HG02870 (cell line): ENCODE results near the gene HLA-G.

Experiments used
- ATAC-seq: cut with Tn5 transposase; IDR thresholded peaks from one replicate; pipeline ENCODE4 v1.9.1; 2021; ENCODE audit warnings: mild to moderate bottlenecking, moderate library complexity; ENCODE audit not compliant: unreplicated experiment

The HLA-G gene

GRCh38 chr6:29816030-29816429, 11.6 kb upstream of the HLA-G start:
- ATAC-seq: no peak

- no peak for ATAC-seq
Measured at GRCh38 chr6:29818892-29819291, 8.7 kb upstream of the HLA-G start.

- ATAC-seq: no peak
Measured at GRCh38 chr6:29824144-29824543, 3.5 kb upstream of the HLA-G start.

DNA sequence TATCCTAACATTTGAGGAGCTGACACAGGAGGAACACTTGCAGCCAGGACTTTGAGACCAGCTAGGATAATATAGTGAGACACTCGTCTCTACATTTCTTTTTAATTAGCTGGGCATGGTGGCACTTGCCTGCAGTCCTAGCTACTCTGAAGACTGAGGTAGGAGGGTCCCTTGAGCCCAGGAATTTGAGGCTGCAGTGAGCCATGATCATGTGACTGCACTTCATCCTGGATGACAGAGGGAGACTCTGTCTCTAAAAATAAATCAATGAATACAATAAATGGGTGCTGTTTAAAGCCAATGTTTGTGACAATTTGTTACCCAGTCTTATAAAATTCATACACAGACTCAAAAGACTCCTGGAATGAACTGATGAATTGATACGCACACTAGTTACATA, 1.8 kb upstream of the HLA-G start:
- no peak for ATAC-seq

- ATAC-seq: no peak
Measured at GRCh38 chr6:29826271-29826670, 1.4 kb upstream of the HLA-G start.

DNA sequence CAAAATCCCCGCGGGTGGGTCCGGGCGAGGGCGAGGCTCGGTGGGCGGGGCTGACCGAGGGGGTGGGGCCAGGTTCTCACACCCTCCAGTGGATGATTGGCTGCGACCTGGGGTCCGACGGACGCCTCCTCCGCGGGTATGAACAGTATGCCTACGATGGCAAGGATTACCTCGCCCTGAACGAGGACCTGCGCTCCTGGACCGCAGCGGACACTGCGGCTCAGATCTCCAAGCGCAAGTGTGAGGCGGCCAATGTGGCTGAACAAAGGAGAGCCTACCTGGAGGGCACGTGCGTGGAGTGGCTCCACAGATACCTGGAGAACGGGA, 809 bp downstream of the HLA-G start:
- no peak for ATAC-seq

GRCh38 chr6:29829766-29830165, 2.1 kb downstream of the HLA-G start:
- no peak for ATAC-seq

DNA sequence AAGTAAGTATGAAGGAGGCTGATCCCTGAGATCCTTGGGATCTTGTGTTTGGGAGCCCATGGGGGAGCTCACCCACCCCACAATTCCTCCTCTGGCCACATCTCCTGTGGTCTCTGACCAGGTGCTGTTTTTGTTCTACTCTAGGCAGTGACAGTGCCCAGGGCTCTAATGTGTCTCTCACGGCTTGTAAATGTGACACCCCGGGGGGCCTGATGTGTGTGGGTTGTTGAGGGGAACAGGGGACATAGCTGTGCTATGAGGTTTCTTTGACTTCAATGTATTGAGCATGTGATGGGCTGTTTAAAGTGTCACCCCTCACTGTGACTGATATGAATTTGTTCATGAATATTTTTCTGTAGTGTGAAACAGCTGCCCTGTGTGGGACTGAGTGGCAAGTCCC, 2.8 kb downstream of the HLA-G start:
- no peak for ATAC-seq

DNA sequence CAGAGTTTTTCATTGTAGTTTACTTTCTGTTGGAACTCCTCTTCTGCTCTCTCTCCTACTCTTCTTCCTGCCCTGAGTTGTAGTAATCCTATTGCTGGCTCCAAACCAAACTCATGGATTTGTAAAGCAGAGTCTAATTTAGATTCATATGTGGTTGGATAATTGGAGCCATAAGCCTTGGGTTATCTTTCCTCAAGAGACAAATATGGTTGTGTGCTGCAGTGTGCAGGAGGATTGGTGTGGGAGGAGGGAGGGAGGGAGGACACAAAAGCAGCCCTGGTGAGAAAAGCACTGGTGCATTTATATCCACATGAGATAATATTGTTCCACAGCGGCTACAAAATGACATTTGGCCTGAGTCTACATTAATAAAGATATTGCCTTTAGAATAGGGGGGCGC, 4.2 kb downstream of the HLA-G start:
- no peak for ATAC-seq

GRCh38 chr6:29834564-29835436, 7.2 kb downstream of the HLA-G start:
- ATAC-seq: no peak

- no peak for ATAC-seq
Measured at GRCh38 chr6:29839917-29840316, 12.3 kb downstream of the HLA-G start.

DNA sequence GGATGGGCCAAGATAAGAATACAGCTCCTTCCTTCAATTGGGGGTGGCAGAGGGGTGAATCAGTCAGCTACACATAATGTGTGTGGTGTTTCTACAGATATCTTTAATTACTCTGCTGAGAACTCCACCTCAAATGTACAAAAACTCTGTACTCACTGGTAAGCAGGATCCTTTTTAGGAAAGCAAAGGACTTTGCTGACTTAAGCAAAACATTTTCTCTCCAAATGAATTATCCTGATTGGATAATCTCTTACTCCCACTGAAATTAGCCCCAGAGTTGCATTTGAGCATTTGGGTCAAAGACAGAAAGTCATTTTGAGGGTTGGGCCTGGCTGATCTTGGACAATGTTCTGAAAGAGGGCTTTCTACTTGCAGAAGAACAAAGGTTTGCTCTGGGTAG, 13.4 kb downstream of the HLA-G start:
- ATAC-seq: no peak

DNA sequence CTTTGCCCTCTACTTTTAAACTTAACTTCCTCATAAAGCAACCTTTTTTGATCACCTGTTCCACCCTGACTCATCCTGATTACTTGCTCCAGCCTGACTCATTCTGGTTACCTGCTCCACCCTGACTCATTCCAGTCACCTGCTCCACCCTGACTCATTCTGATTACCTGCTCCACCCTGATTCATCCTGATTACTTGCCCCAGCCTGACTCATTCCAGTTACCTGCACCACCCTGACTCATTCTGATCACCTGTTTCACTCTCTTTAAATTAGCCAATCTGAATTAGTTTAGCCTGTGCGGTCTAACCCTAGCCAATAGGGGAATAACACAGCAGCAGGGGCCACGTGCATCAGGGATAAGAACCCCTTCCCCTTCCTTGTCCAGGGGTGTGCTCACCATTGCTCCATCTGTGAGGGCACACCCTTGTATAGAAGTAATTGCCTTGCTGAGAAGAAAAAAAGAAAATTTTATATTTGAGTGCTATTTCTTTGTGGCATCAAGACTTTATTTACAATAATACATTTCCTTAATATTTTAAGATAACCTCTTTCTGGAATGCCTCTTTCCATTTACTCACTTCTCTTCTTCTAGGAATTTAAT, 17.9 kb downstream of the HLA-G start:
- no peak for ATAC-seq

- ATAC-seq: no peak
Measured at GRCh38 chr6:29847871-29848630, 20.4 kb downstream of the HLA-G start.

GRCh38 chr6:29850011-29850553, 22.5 kb downstream of the HLA-G start:
- ATAC-seq: no peak

DNA sequence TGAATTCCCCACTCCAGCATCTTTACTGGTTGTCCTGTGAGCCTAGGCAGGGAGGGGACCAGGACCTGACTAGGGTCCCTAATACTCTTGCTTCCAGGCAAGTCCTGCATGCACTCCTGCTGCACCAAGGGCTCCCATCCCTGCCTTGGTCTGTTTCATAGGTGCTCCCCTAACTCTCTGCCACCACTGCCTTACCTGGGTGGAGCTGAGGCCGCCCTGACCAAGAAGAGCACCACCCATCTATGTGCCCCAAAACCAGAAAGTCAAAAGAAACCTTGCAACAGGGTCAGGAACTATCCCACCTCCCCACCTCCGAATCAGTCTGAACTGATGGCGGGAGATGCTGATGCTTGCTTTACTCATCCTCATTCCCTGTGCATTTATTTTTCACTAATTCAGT, 23.6 kb downstream of the HLA-G start:
- ATAC-seq: no peak

DNA sequence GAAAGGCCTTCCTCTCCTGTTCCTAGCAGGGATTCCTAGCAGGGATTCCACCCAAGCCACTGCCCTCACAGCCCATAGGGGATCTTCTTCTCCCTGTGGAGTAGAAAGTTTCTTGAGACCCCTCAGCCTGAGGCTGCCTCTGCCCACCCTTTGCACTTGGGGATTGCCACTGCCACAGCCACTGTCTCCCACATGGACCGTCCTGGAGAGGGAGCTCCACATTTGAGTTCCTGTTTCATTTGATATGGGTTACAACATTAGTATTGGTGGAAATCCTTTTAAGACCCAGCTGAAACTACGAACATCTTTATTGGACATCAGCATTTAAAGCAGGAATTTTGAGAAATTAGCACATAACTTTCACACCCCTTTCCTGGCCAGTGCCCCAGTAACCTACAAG, 25.6 kb downstream of the HLA-G start:
- ATAC-seq: no peak

DNA sequence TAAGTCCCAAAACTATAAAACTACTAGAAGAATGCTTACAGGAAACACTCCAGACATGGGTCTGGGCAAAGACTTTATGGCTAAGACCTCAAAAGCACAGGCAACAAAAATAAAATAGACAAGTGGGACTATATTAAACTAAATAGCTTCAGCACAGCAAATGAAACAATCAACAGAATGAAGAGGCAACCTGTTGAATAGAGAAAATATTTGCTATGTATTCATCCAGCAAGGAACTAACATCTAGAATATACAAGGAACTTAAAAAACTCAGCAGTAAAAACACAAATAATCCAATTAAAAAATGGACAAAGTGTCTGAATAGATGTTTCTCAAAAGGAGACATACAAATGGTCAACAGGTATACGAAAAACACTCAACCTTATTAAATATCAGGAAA, 30.4 kb downstream of the HLA-G start:
- ATAC-seq: no peak

GRCh38 chr6:29861521-29862255, 34.1 kb downstream of the HLA-G start:
- ATAC-seq: no peak

DNA sequence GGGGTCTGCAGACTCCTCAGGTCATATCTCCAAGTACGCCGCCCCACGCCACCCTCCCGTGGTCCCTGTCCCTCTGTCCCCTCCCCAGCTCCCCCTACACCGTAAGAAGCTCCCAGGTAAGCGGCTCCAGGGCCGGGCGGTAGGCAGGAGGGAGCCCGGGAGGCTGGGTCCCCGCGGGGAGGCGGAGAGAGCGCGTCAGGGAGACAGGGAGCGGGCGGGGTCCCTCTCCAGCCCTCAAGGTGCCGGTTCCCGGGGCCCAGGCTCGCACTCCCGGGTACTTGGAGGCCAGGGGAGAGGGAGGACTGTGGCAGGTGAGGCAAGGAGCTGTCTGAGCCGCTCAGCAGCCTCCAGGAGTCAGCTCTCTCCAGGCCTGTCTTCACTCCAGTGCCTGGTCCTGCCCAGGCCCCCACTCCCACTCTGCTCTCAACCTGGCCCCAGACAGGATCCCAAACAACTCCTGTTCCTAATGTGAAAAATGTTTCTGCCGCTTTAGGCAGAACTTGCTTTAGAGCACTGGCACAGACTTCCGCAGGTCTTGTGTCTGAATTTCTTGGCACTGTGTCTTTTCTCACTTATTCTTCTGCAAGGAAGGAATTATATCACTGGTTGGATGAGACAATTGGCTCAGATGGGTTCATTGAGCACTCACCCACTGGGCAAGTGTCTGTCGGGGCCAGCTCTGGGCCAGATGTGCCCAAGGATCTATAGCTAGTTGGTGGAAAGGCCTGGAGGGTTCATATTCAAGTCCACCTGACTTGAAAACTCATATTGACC, 36.6 kb downstream of the HLA-G start:
- ATAC-seq: no peak
